Activated T-cell treated with anti-CD3 and anti-CD28 coated beads, Interleukin-2, amount 50 U/mL, for 4 hours (primary cell): ENCODE measurements around the gene HPSE2. TPM values are rescaled to one million over a fixed set of nuclear protein-coding genes. Genes with fewer than 3 reads are reported as not detected.

ENCODE experiments used
- ATAC-seq, 2 donors: fragments of 200-7000 bp; cut with Tn5 transposase; one replicate each; pipeline ENCODE4 v1.10.0; 2021
- DNase-seq: peaks from one replicate; pipeline ENCODE4 v3.0.0-alpha.2; 2020
- H3K27me3 Mint-ChIP-seq: one replicate; pipeline ENCODE4 v1.8.0; 2021; ENCODE audit warnings: low read depth, mixed read lengths
- H3K36me3 Mint-ChIP-seq: one replicate; pipeline ENCODE4 v1.8.0; 2022; ENCODE audit warnings: mixed read lengths; ENCODE audit not compliant: insufficient read depth
- H3K4me1 Mint-ChIP-seq: one replicate; pipeline ENCODE4 v1.8.0; 2021; ENCODE audit warnings: low read depth, mixed read lengths
- H3K4me3 Mint-ChIP-seq: one replicate; pipeline ENCODE4 v1.8.0; 2021; ENCODE audit warnings: mild to moderate bottlenecking, moderate library complexity, mixed read lengths
- H3K9me3 Mint-ChIP-seq: one replicate; pipeline ENCODE4 v1.8.0; 2021; ENCODE audit warnings: mixed read lengths
- total RNA-seq, 3 donors: library from RNA; stranded (reverse); gene quantifications; one replicate each; pipeline ENCODE4 v1.2.1, GENCODE V29; 2021

The HPSE2 gene
- total RNA-seq, 3 donors from 2014 or later = not detected

- H3K4me3 Mint-ChIP-seq = no peak overlapping the region
- H3K4me1 Mint-ChIP-seq = peaks cover 3% of the 10 kb centered on the region
- H3K9me3 Mint-ChIP-seq = no peaks in the 10 kb centered on the region
- ATAC-seq (no peak), DNase-seq (no peak)
- H3K36me3 Mint-ChIP-seq = no peaks in the 10 kb centered on the region
- no peaks in the 10 kb centered on the region for H3K27me3 Mint-ChIP-seq
Observed at GRCh38 chr10:98477861-98478260, 757.8 kb downstream of the HPSE2 start.

GRCh38 chr10:98474628-98475027 lies 761.0 kb downstream of the HPSE2 start:
- Mint-ChIP-seq H3K36me3 (no peaks in the 10 kb centered on the region), H3K4me3 (no peak overlapping the region), H3K4me1 (no peaks in the 10 kb centered on the region), H3K27me3 (peaks cover 3% of the 10 kb centered on the region), H3K9me3 (no peaks in the 10 kb centered on the region)
- no peak for DNase-seq
- no peak for ATAC-seq

GRCh38 chr10:98472196-98472595 lies 763.5 kb downstream of the HPSE2 start:
- H3K4me1 Mint-ChIP-seq = peaks cover 3% of the 10 kb centered on the region
- H3K27me3 Mint-ChIP-seq = peaks cover 3% of the 10 kb centered on the region
- ATAC-seq = no peak
- no peaks in the 10 kb centered on the region for H3K9me3 Mint-ChIP-seq
- H3K36me3 Mint-ChIP-seq = no peaks in the 10 kb centered on the region
- H3K4me3 Mint-ChIP-seq = no peak overlapping the region
- DNase-seq = no peak

GRCh38 chr10:98470850-98471249 lies 764.8 kb downstream of the HPSE2 start:
- Mint-ChIP-seq H3K27me3 (peaks cover 5% of the 10 kb centered on the region), H3K36me3 (no peaks in the 10 kb centered on the region), H3K9me3 (no peaks in the 10 kb centered on the region), H3K4me1 (peaks cover 5% of the 10 kb centered on the region), H3K4me3 (no peak overlapping the region)
- DNase-seq (no peak), ATAC-seq (no peak)

GRCh38 chr10:98469001-98469931 lies 766.4 kb downstream of the HPSE2 start:
- Mint-ChIP-seq H3K36me3 (no peaks in the 10 kb centered on the region), H3K27me3 (peaks cover 9% of the 10 kb centered on the region), H3K4me3 (peak overlapping the region; percentile 94), H3K9me3 (no peaks in the 10 kb centered on the region), H3K4me1 (peaks cover 5% of the 10 kb centered on the region)
- DNase-seq = no peak
- ATAC-seq = no peak

GRCh38 chr10:98467506-98468318 lies 767.9 kb downstream of the HPSE2 start:
- H3K4me1 Mint-ChIP-seq = peaks cover 5% of the 10 kb centered on the region
- no peaks in the 10 kb centered on the region for H3K9me3 Mint-ChIP-seq
- no peaks in the 10 kb centered on the region for H3K36me3 Mint-ChIP-seq
- DNase-seq (peak; percentile 56), ATAC-seq (peak; percentile 95 to 97)
- H3K4me3 Mint-ChIP-seq = peak overlapping the region; percentile 94
- peaks cover 15% of the 10 kb centered on the region for H3K27me3 Mint-ChIP-seq

- DNase-seq (no peak), ATAC-seq (no peak)
- Mint-ChIP-seq H3K4me3 (peak overlapping the region; percentile 94), H3K36me3 (no peaks in the 10 kb centered on the region), H3K27me3 (peaks cover 15% of the 10 kb centered on the region), H3K4me1 (peaks cover 5% of the 10 kb centered on the region), H3K9me3 (no peaks in the 10 kb centered on the region)
Observed at GRCh38 chr10:98466861-98467505, 768.7 kb downstream of the HPSE2 start.

GRCh38 chr10:98465866-98466265 lies 769.8 kb downstream of the HPSE2 start:
- H3K4me1 Mint-ChIP-seq = peaks cover 5% of the 10 kb centered on the region
- DNase-seq (no peak), ATAC-seq (no peak)
- no peaks in the 10 kb centered on the region for H3K9me3 Mint-ChIP-seq
- no peak overlapping the region for H3K4me3 Mint-ChIP-seq
- H3K27me3 Mint-ChIP-seq = peaks cover 13% of the 10 kb centered on the region
- no peaks in the 10 kb centered on the region for H3K36me3 Mint-ChIP-seq

GRCh38 chr10:98463976-98464754 lies 771.5 kb downstream of the HPSE2 start:
- no peak overlapping the region for H3K4me3 Mint-ChIP-seq
- H3K4me1 Mint-ChIP-seq = peaks cover 5% of the 10 kb centered on the region
- ATAC-seq = no peak
- no peak for DNase-seq
- H3K9me3 Mint-ChIP-seq = no peaks in the 10 kb centered on the region
- H3K27me3 Mint-ChIP-seq = peaks cover 12% of the 10 kb centered on the region
- no peaks in the 10 kb centered on the region for H3K36me3 Mint-ChIP-seq

- no peaks in the 10 kb centered on the region for H3K9me3 Mint-ChIP-seq
- DNase-seq (no peak), ATAC-seq (no peak)
- H3K36me3 Mint-ChIP-seq = no peaks in the 10 kb centered on the region
- H3K4me1 Mint-ChIP-seq = peaks cover 5% of the 10 kb centered on the region
- peaks cover 18% of the 10 kb centered on the region for H3K27me3 Mint-ChIP-seq
- H3K4me3 Mint-ChIP-seq = no peak overlapping the region
Observed at GRCh38 chr10:98463016-98463415, 772.6 kb downstream of the HPSE2 start.

GRCh38 chr10:98461500-98461842 lies 774.2 kb downstream of the HPSE2 start:
- Mint-ChIP-seq H3K36me3 (no peaks in the 10 kb centered on the region), H3K4me3 (no peak overlapping the region), H3K9me3 (no peaks in the 10 kb centered on the region), H3K27me3 (peaks cover 24% of the 10 kb centered on the region), H3K4me1 (no peaks in the 10 kb centered on the region)
- ATAC-seq (no peak), DNase-seq (no peak)

- Mint-ChIP-seq H3K4me3 (no peak overlapping the region), H3K27me3 (peaks cover 24% of the 10 kb centered on the region), H3K9me3 (no peaks in the 10 kb centered on the region), H3K36me3 (no peaks in the 10 kb centered on the region), H3K4me1 (no peaks in the 10 kb centered on the region)
- no peak for DNase-seq
- ATAC-seq = no peak
Observed at GRCh38 chr10:98460837-98461499, 774.7 kb downstream of the HPSE2 start.
